Neutrophil (primary cell): ENCODE measurements around the gene CACNA1A.

ENCODE experiments used
- H3K27ac ChIP-seq: fragments of 200-600 bp; sonication (generic); 2 replicates; pipeline ENCODE4 v1.5.1; 2016; ENCODE audit warnings: mild to moderate bottlenecking, moderate library complexity
- H3K27me3 ChIP-seq: fragments of 200-600 bp; sonication (generic); 2 replicates; pipeline ENCODE4 v1.6.0; 2016; ENCODE audit warnings: mild to moderate bottlenecking
- H3K36me3 ChIP-seq: fragments of 200-600 bp; sonication (generic); 2 replicates; pipeline ENCODE4 v1.5.1; 2017
- H3K4me1 ChIP-seq, 2 experiments: fragments of 200-600 bp in 1 of 2; sonication (generic) in 1 of 2; 1 replicate in 1 of 2; 2 replicates in 1 of 2; pipeline versions ENCODE4 v1.5.1 to v1.6.1; 2013 to 2016; ENCODE audit warnings: low read depth in 1 of 2, low read length in 1 of 2, mild to moderate bottlenecking in 1 of 2, moderate library complexity in 1 of 2; ENCODE audit not compliant: control insufficient read depth in 1 of 2, insufficient read depth in 1 of 2
- H3K4me3 ChIP-seq, 2 experiments: fragments of 200-600 bp in 1 of 2; sonication (generic) in 1 of 2; 1 replicate in 1 of 2; 2 replicates in 1 of 2; pipeline ENCODE4 v1.5.1; 2013 to 2016; ENCODE audit warnings: low read depth in 1 of 2, low read length in 1 of 2, mild to moderate bottlenecking in 1 of 2, moderate library complexity in 1 of 2
- H3K9me3 ChIP-seq: fragments of 200-600 bp; sonication (generic); 2 replicates; pipeline ENCODE4 v1.5.1; 2016
- TF ChIP-seq, protein P1 (sequence below): fragments of 200-600 bp; sonication (generic); IDR thresholded peaks from 2 replicates; pipeline ENCODE4 v1.5.1; 2016; ENCODE audit warnings: antibody characterized with exemption

CACNA1A gene

DNA sequence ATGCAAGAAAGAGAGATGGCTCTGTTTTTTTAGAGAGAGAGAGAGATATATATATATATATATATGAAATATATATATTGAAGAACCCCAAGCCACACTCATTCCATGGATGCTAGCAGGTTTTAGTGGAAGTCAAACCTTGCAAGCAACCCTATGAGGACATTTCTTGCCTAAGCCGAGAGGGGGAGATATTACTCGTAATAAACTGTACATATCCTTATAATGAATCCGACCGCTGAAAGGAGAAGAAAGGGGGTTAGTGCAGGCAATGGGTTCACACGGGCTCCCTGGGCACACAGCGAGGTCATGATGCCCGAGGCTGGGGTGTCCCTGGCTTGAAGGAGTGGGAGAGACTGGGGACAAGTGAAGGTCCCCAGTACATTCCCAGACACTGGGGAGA is 277.7 kb downstream of the CACNA1A start:
- H3K36me3 ChIP-seq = no peaks in the 10 kb centered on the region
- no peak overlapping the region for H3K27ac ChIP-seq
- H3K4me3 ChIP-seq = no peak overlapping the region
- H3K9me3 ChIP-seq = no peaks in the 10 kb centered on the region
- peaks cover 19% of the 10 kb centered on the region for H3K27me3 ChIP-seq
- no peaks in the 10 kb centered on the region for H3K4me1 ChIP-seq
- TF ChIP-seq, protein P1, sequence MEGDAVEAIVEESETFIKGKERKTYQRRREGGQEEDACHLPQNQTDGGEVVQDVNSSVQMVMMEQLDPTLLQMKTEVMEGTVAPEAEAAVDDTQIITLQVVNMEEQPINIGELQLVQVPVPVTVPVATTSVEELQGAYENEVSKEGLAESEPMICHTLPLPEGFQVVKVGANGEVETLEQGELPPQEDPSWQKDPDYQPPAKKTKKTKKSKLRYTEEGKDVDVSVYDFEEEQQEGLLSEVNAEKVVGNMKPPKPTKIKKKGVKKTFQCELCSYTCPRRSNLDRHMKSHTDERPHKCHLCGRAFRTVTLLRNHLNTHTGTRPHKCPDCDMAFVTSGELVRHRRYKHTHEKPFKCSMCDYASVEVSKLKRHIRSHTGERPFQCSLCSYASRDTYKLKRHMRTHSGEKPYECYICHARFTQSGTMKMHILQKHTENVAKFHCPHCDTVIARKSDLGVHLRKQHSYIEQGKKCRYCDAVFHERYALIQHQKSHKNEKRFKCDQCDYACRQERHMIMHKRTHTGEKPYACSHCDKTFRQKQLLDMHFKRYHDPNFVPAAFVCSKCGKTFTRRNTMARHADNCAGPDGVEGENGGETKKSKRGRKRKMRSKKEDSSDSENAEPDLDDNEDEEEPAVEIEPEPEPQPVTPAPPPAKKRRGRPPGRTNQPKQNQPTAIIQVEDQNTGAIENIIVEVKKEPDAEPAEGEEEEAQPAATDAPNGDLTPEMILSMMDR = no peak

DNA sequence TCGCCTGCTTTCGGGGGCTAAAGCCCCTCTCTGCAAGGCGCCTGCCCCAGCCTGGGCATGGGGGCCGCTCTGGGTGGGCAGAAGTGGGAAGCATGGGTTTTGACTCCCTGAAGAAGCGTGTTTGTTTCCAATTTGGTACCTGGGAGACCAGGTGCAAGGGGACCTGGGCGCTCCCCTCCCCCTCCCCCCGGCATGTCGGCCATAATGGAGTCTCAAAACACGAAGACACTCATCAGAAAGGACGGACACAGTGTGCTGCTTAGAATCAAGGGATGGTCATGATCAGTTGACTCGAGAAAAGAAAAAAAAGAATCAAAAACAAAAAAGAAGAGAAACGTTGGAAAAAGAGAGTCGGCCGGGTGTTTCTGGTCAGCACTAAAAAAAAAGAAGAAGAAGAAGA is 279.3 kb downstream of the CACNA1A start:
- Histone ChIP-seq H3K9me3 (no peaks in the 10 kb centered on the region), H3K27me3 (peaks cover 19% of the 10 kb centered on the region), H3K4me1 (no peaks in the 10 kb centered on the region), H3K4me3 (no peak overlapping the region), H3K36me3 (no peaks in the 10 kb centered on the region), H3K27ac (no peak overlapping the region)
- TF ChIP-seq, protein P1 = no peak

DNA sequence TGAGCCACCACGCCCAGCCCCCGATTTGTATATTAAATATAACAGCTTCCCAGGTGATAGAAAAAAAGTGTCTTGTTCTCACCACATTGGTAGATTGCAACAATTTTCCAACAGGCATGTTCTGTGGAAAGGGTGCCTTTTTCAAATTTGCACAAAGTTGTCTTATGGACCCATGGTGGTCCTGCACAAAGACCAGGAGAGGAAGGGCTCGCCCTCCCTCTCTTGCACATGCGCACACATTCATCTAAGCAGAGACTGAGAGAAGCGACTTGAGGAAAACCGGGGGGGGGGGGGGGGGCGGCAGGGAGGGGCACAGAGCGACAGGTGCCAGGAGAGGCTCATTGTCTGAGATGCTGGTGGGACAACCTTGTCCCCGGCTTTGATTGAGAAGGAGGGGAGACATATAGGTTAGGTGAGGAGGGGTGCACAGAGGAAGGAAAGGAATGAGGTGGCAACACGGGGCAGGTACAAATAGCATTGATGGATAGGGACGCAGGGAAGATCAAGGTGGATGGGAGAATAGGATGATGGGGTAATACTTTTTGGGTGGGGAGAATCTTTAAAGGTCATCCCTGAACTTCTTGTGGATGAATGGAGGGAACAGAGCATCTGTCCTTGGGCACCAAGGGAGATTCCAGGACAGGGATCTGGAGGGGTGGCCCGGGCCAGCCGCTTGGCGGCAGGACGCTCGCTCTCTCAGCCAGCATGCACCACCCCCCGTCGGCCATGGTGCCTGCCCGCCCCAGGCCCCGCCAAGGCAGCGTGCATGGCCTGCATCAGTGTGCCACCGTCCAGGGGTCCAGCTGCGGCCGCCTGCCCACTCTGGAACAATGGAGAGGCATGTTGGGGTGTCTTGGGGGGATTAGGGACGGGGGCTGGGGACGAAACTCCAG is 280.1 kb downstream of the CACNA1A start:
- Histone ChIP-seq H3K4me3 (no peak overlapping the region), H3K36me3 (no peaks in the 10 kb centered on the region), H3K27ac (no peak overlapping the region), H3K27me3 (peaks cover 12% of the 10 kb centered on the region), H3K9me3 (no peaks in the 10 kb centered on the region), H3K4me1 (no peaks in the 10 kb centered on the region)
- TF ChIP-seq, protein P1 = no peak

DNA sequence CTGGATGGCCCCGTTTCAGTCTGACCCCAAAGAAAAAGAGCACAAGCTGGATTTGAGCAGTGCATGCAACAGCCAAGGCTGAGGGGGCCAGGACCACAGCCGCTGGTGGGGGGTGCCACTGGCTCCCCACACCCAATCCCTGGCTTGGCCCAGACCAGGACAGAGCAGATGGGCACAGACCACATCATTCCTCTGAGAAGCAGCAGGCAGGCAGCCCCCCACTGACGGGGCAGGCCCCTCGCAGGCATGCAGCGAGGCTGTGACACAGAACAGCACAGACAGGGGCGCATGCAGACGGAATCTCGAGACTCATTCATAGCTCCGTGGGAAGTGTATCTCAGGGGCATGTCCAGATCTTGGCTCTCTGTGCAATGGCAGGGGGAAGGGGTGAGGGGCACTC is 281.2 kb downstream of the CACNA1A start:
- no peaks in the 10 kb centered on the region for H3K36me3 ChIP-seq
- H3K4me3 ChIP-seq = no peak overlapping the region
- no peaks in the 10 kb centered on the region for H3K9me3 ChIP-seq
- H3K27ac ChIP-seq = no peak overlapping the region
- H3K27me3 ChIP-seq = peaks cover 6% of the 10 kb centered on the region
- TF ChIP-seq, protein P1 = no peak
- H3K4me1 ChIP-seq = no peaks in the 10 kb centered on the region

DNA sequence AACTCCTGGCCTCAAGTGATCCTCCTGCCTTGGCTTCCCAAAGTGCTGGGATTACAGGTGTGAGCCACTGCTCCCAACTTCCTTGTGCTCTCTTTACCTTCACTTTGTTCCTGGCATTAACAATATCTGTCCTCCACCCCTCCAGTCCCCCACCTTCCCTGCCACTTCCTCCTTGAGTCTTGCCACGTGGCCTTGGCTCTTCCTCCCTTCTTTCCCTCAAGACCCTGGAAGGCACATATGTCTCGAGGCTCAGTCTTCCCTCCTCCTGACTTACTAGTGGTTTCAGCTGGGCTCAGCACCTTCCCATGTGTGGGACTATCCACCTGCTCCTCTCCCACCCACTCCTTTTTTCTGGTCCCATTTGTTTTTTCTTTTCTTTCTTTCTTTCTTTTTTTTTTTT is 285.4 kb downstream of the CACNA1A start:
- Histone ChIP-seq H3K4me3 (no peak overlapping the region), H3K36me3 (no peaks in the 10 kb centered on the region), H3K27ac (no peak overlapping the region), H3K27me3 (peaks cover 12% of the 10 kb centered on the region), H3K4me1 (no peaks in the 10 kb centered on the region), H3K9me3 (no peaks in the 10 kb centered on the region)
- TF ChIP-seq, protein P1 = no peak
